A549 (cell line): Measurements from ENCODE around the gene RPS15.

ENCODE experiments used
- CHD2 ChIP-seq: fragments of 150-350 bp; IDR thresholded peaks from 2 replicates; pipeline ENCODE4 v1.6.1; 2014; ENCODE audit warnings: low read length; ENCODE audit not compliant: partially characterized antibody
- CTCF ChIP-seq: fragments of >200 bp; sonication (Bioruptor Twin); formaldehyde crosslinking; IDR thresholded peaks from 3 replicates; pipeline ENCODE4 v1.5.1; 2016
- ESRRA ChIP-seq: fragments of 150-350 bp; IDR thresholded peaks from 2 replicates; pipeline ENCODE4 v1.6.1; 2014; ENCODE audit warnings: mild to moderate bottlenecking, low read length, borderline replicate concordance
- HDAC2 ChIP-seq: fragments of 200-600 bp; sonication (generic); IDR thresholded peaks from 2 replicates; pipeline ENCODE4 v1.6.1; 2016
- JUN ChIP-seq, 2 experiments: fragments of >200 bp; sonication (Bioruptor Twin); formaldehyde crosslinking; IDR thresholded peaks; 2 replicates in 1 of 2; 3 replicates in 1 of 2; pipeline ENCODE4 v1.6.1; 2016 to 2017
- JUNB ChIP-seq: fragments of >200 bp; sonication (Bioruptor Twin); formaldehyde crosslinking; IDR thresholded peaks from 2 replicates; pipeline ENCODE4 v1.6.1; 2016
- MAZ ChIP-seq: fragments of 150-350 bp; IDR thresholded peaks from 2 replicates; pipeline ENCODE4 v1.6.1; 2014; ENCODE audit warnings: antibody characterized with exemption, low read depth, low read length, borderline replicate concordance
- MYC ChIP-seq: IDR thresholded peaks from 2 replicates; pipeline ENCODE4 v1.6.1; 2012; ENCODE audit warnings: mild to moderate bottlenecking, inconsistent platforms, low read length, improper control_type of control experiment, borderline replicate concordance
- RARB ChIP-seq: fragments of 250-450 bp; sonication (Bioruptor Pico); IDR thresholded peaks from 2 replicates; pipeline ENCODE4 v1.8.0; 2021; ENCODE audit warnings: mild to moderate bottlenecking, moderate library complexity
- RCOR1 ChIP-seq: fragments of 150-350 bp; IDR thresholded peaks from 2 replicates; pipeline ENCODE4 v1.6.1; 2014; ENCODE audit warnings: antibody characterized with exemption, low read length, low read depth
- SMC3 ChIP-seq: fragments of >200 bp; sonication (Bioruptor Twin); formaldehyde crosslinking; IDR thresholded peaks from 3 replicates; pipeline ENCODE4 v1.6.1; 2018; ENCODE audit warnings: inconsistent platforms
- TP53 ChIP-seq: fragments of 250-450 bp; sonication (Bioruptor Pico); IDR thresholded peaks from 2 replicates; pipeline ENCODE4 v1.5.0; 2021; ENCODE audit warnings: mild to moderate bottlenecking, moderate library complexity
- USF2 ChIP-seq: fragments of 450-650 bp; IDR thresholded peaks from 2 replicates; pipeline ENCODE4 v1.6.1; 2014; ENCODE audit warnings: antibody characterized with exemption

- TF ChIP-seq JUN (IDR thresholded peaks at IDR 0.05) (no peak), HDAC2 (no peak), CHD2 (no peak), SMC3 (no peak), CTCF (no peak), USF2 (no peak), RARB (CRISPR knock-in tag) (no peak), RCOR1 (no peak), JUNB (no peak), TP53 (CRISPR knock-in tag) (no peak), MYC (no peak), ESRRA (no peak), MAZ (no peak)
Observed at GRCh38 chr19:1483979-1484428, 45.8 kb downstream of the RPS15 start.
